Type B pancreatic cell (in vitro differentiated cells): ENCODE measurements around the gene CTNNBIP1. TPM values are rescaled to one million over a fixed set of nuclear protein-coding genes. Genes with fewer than 3 reads are reported as not detected.

Source experiments
- DNase-seq: peaks from one replicate; pipeline ENCODE4 v3.0.0; 2021; ENCODE audit warnings: mixed read lengths; ENCODE audit not compliant: unreplicated experiment; ENCODE audit errors: extremely low spot score
- H3K27ac Mint-ChIP-seq: 2 replicates; pipeline ENCODE4 v1.8.0; 2021; ENCODE audit warnings: mild to moderate bottlenecking, mixed read lengths
- H3K27me3 Mint-ChIP-seq: 2 replicates; pipeline ENCODE4 v1.8.0; 2021; ENCODE audit warnings: mixed read lengths
- H3K36me3 Mint-ChIP-seq: 2 replicates; pipeline ENCODE4 v1.8.0; 2021; ENCODE audit warnings: mixed read lengths
- H3K4me1 Mint-ChIP-seq: one replicate; pipeline ENCODE4 v1.8.0; 2021; ENCODE audit warnings: mixed read lengths; ENCODE audit not compliant: unreplicated experiment
- H3K4me3 Mint-ChIP-seq: 2 replicates; pipeline ENCODE4 v1.8.0; 2021; ENCODE audit warnings: mild to moderate bottlenecking, mixed read lengths
- H3K9me3 Mint-ChIP-seq: 2 replicates; pipeline ENCODE4 v1.8.0; 2021; ENCODE audit warnings: mixed read lengths
- CTCF ChIP-seq: fragments of 200-600 bp; sonication (generic); conservative IDR thresholded peaks from 2 replicates; pipeline ENCODE4 v1.5.0; 2021; ENCODE audit warnings: antibody characterized with exemption, mild to moderate bottlenecking
- total RNA-seq: library from RNA; stranded (reverse); gene quantifications from 2 replicates; pipeline ENCODE4 v1.2.1, GENCODE V29; 2021; ENCODE audit warnings: low replicate concordance

Gene CTNNBIP1
- total RNA-seq, 1 donor from 2014 or later = 54.1 TPM

GRCh38 chr1:9801909-9802308, 108.2 kb downstream of the CTNNBIP1 start:
- TF ChIP-seq CTCF = no peak
- H3K4me3 Mint-ChIP-seq = no peak overlapping the region
- no peaks in the 10 kb centered on the region for H3K9me3 Mint-ChIP-seq
- no peak overlapping the region for H3K27ac Mint-ChIP-seq
- no peak for DNase-seq
- H3K27me3 Mint-ChIP-seq = no peaks in the 10 kb centered on the region
- no peaks in the 10 kb centered on the region for H3K36me3 Mint-ChIP-seq
- peaks cover 40% of the 10 kb centered on the region for H3K4me1 Mint-ChIP-seq

Other genes with a start within 250 kb of the CTNNBIP1 start
- 112 and 136 TPM in 2 replicates for gene CLSTN1, start 86.3 kb downstream of the CTNNBIP1 start, total RNA-seq
- gene LZIC, start 33.1 kb upstream of the CTNNBIP1 start, total RNA-seq = 37.9 and 41.8 TPM in 2 replicates
- gene NMNAT1, start 33.2 kb upstream of the CTNNBIP1 start, total RNA-seq = 11.9 and 12.7 TPM in 2 replicates
- gene RBP7, start 87.0 kb upstream of the CTNNBIP1 start, total RNA-seq = 0.92 and 2.9 TPM in 2 replicates
- 55.1 and 58.7 TPM in 2 replicates for gene UBE4B, start 122.7 kb upstream of the CTNNBIP1 start, total RNA-seq